OCI-LY1 (cell line): ENCODE data around the gene PNLDC1.

Experiments
- H2AFZ ChIP-seq: fragments of 200-600 bp; sonication (generic), shearing (Covaris generic); 2 replicates; pipeline ENCODE4 v1.6.0; 2014; ENCODE audit warnings: antibody characterized with exemption, mild to moderate bottlenecking, low read length
- H3F3A ChIP-seq: fragments of 200-600 bp; sonication (generic), shearing (Covaris generic); 2 replicates; pipeline ENCODE4 v1.6.0; 2014; ENCODE audit warnings: mild to moderate bottlenecking, antibody characterized with exemption, low read length, moderate library complexity; ENCODE audit not compliant: insufficient read depth
- H3K27ac ChIP-seq: fragments of 200-600 bp; sonication (generic); 2 replicates; pipeline ENCODE4 v1.5.1; 2014; ENCODE audit warnings: low read length, mixed run types, mild to moderate bottlenecking, low read depth; ENCODE audit not compliant: poor library complexity, severe bottlenecking
- H3K27me3 ChIP-seq: fragments of 200-600 bp; sonication (generic); 2 replicates; pipeline ENCODE4 v1.6.0; 2014; ENCODE audit warnings: antibody characterized with exemption, mild to moderate bottlenecking, low read length, moderate library complexity; ENCODE audit not compliant: insufficient read depth
- H3K36me3 ChIP-seq: fragments of 200-600 bp; sonication (generic); 2 replicates; pipeline ENCODE4 v1.6.1; 2014; ENCODE audit warnings: mild to moderate bottlenecking, antibody characterized with exemption, low read length, moderate library complexity, mixed read lengths; ENCODE audit not compliant: insufficient read depth
- H3K4me1 ChIP-seq: fragments of 200-600 bp; sonication (generic); 2 replicates; pipeline ENCODE4 v1.5.1; 2014; ENCODE audit warnings: mild to moderate bottlenecking, low read length, moderate library complexity; ENCODE audit not compliant: insufficient read depth, severe bottlenecking
- H3K4me2 ChIP-seq: fragments of 200-600 bp; sonication (generic), shearing (Covaris generic); 2 replicates; pipeline ENCODE4 v1.6.1; 2014; ENCODE audit warnings: low read length
- H3K4me3 ChIP-seq: fragments of 200-600 bp; sonication (generic); 2 replicates; pipeline ENCODE4 v1.5.1; 2014; ENCODE audit warnings: low read length, low read depth, mild to moderate bottlenecking, mixed read lengths; ENCODE audit not compliant: poor library complexity, severe bottlenecking
- H3K79me2 ChIP-seq: fragments of 200-600 bp; shearing (Covaris generic); 2 replicates; pipeline ENCODE4 v1.6.1; 2016; ENCODE audit warnings: mixed run types, low read length, mixed read lengths; ENCODE audit not compliant: insufficient read depth
- H3K9ac ChIP-seq: fragments of 200-600 bp; sonication (generic), shearing (Covaris generic); 2 replicates; pipeline ENCODE4 v1.6.1; 2014; ENCODE audit warnings: mild to moderate bottlenecking, low read length, mixed read lengths
- H3K9me2 ChIP-seq: fragments of 200-600 bp; sonication (generic), shearing (Covaris generic); 2 replicates; pipeline ENCODE4 v1.6.1; 2014; ENCODE audit warnings: low read depth, mild to moderate bottlenecking, low read length, mixed read lengths
- H3K9me3 ChIP-seq: fragments of 200-600 bp; shearing (Covaris generic); 2 replicates; pipeline ENCODE4 v1.6.1; 2014; ENCODE audit warnings: low read length, mixed read lengths
- H4K20me1 ChIP-seq: fragments of 200-600 bp; sonication (generic), shearing (Covaris generic); 2 replicates; pipeline ENCODE4 v1.6.0; 2016; ENCODE audit warnings: mild to moderate bottlenecking, low read length; ENCODE audit not compliant: insufficient read depth
- CTCF ChIP-seq: fragments of 200-600 bp; sonication (generic), shearing (Covaris generic); IDR thresholded peaks from 2 replicates; pipeline ENCODE4 v1.5.1; 2017; ENCODE audit warnings: mild to moderate bottlenecking, antibody characterized with exemption, low read length, moderate library complexity, mixed read lengths
- EZH2 ChIP-seq: fragments of 200-600 bp; sonication (generic), shearing (Covaris generic); IDR thresholded peaks from 2 replicates; pipeline ENCODE4 v1.8.0; 2017; ENCODE audit warnings: borderline replicate concordance, mixed run types, mild to moderate bottlenecking, antibody characterized with exemption, low read length, moderate library complexity, mixed read lengths

Gene PNLDC1

GRCh38 chr6:159788276-159788675 is 11.8 kb upstream of the PNLDC1 start:
- Histone ChIP-seq H4K20me1 (no peaks in the 10 kb centered on the region), H3K27ac (peak overlapping the region; percentile 26), H3K9ac (peak overlapping the region; percentile 80)

GRCh38 chr6:159788753-159789376 is 11.2 kb upstream of the PNLDC1 start:
- peaks cover 64% of the 10 kb centered on the region for H3K79me2 ChIP-seq
- H3K4me2 ChIP-seq = peak overlapping the region; percentile 87
- H3K4me3 ChIP-seq = peak overlapping the region; percentile 73
- H2AFZ ChIP-seq = no peak overlapping the region
- H4K20me1 ChIP-seq = no peaks in the 10 kb centered on the region
- peaks cover 67% of the 10 kb centered on the region for H3K36me3 ChIP-seq
- H3K9me2 ChIP-seq = no peaks in the 10 kb centered on the region
- peak overlapping the region; percentile 80 for H3K9ac ChIP-seq
- H3K9me3 ChIP-seq = no peaks in the 10 kb centered on the region
- H3K27me3 ChIP-seq = no peaks in the 10 kb centered on the region
- peak overlapping the region; percentile 26 for H3K27ac ChIP-seq
- no peaks in the 10 kb centered on the region; the same call in 1 of the 2 replicates for H3F3A ChIP-seq
- TF ChIP-seq CTCF = no peak
- TF ChIP-seq EZH2 = no peak
- peaks cover 29% of the 10 kb centered on the region for H3K4me1 ChIP-seq

More at GRCh38 chr6:159788276-159788675, 11.8 kb upstream of the PNLDC1 start:
- Histone ChIP-seq H3F3A (no peaks in the 10 kb centered on the region; the same call in 1 of the 2 replicates), H3K9me3 (no peaks in the 10 kb centered on the region), H3K36me3 (peaks cover 70% of the 10 kb centered on the region), H3K4me2 (peak overlapping the region; percentile 87), H3K79me2 (peaks cover 64% of the 10 kb centered on the region), H3K9me2 (no peaks in the 10 kb centered on the region), H3K4me3 (peak overlapping the region; percentile 73), H3K4me1 (peaks cover 29% of the 10 kb centered on the region), H2AFZ (no peak overlapping the region), H3K27me3 (no peaks in the 10 kb centered on the region)
- TF ChIP-seq EZH2 = no peak

- Histone ChIP-seq H3K79me2 (peaks cover 64% of the 10 kb centered on the region), H3K36me3 (peaks cover 67% of the 10 kb centered on the region), H3K4me2 (peak within 1 kb of the TSS; percentile 89), H3K9ac (peak within 1 kb of the TSS; percentile 85), H3K27me3 (no peaks in the 10 kb centered on the region), H3K27ac (peak within 1 kb of the TSS; percentile 77), H2AFZ (no peak within 1 kb of the TSS), H3K4me3 (peak within 1 kb of the TSS; percentile 73), H3K9me2 (no peaks in the 10 kb centered on the region), H3K4me1 (peaks cover 29% of the 10 kb centered on the region), H4K20me1 (no peaks in the 10 kb centered on the region), H3F3A (no peaks in the 10 kb centered on the region), H3K9me3 (no peaks in the 10 kb centered on the region)
- TF ChIP-seq EZH2 (no peak), CTCF (no peak)
Observed at GRCh38 chr6:159789377-159790148, 10.5 kb upstream of the PNLDC1 start, which contains the start of gene TCP1. Gene TCP1, minus strand, starts transcription at chr6:159789602. Its CDS starts 134 bp downstream, at chr6:159789468.
